Ishikawa (cell line): ENCODE results near the gene STRN.

Source experiments
- CEBPB ChIP-seq: IDR thresholded peaks from 2 replicates; pipeline ENCODE4 v1.6.1; 2012
- CREB1 ChIP-seq: IDR thresholded peaks from 2 replicates; pipeline ENCODE4 v1.6.1; 2012; ENCODE audit warnings: low read depth
- EGR1 ChIP-seq: IDR thresholded peaks from 2 replicates; pipeline ENCODE4 v1.6.1; 2012
- EP300 ChIP-seq: IDR thresholded peaks from 2 replicates; pipeline ENCODE4 v1.6.1; 2012; ENCODE audit warnings: borderline replicate concordance
- FOXM1 ChIP-seq: IDR thresholded peaks from 2 replicates; pipeline ENCODE4 v1.6.1; 2012; ENCODE audit warnings: low read depth, borderline replicate concordance
- MAX ChIP-seq: IDR thresholded peaks from 2 replicates; pipeline ENCODE4 v1.6.1; 2012
- NFIC ChIP-seq: IDR thresholded peaks from 2 replicates; pipeline ENCODE4 v1.6.1; 2012
- RAD21 ChIP-seq: IDR thresholded peaks from 2 replicates; pipeline ENCODE4 v1.6.1; 2012; ENCODE audit warnings: low read depth
- TAF1 ChIP-seq: IDR thresholded peaks from 2 replicates; pipeline ENCODE4 v1.6.1; 2012; ENCODE audit warnings: low read depth, mild to moderate bottlenecking
- TCF12 ChIP-seq: IDR thresholded peaks from 2 replicates; pipeline ENCODE4 v1.6.1; 2012; ENCODE audit warnings: low read depth
- TEAD4 ChIP-seq: IDR thresholded peaks from 2 replicates; pipeline ENCODE4 v1.6.1; 2012
- USF1 ChIP-seq: IDR thresholded peaks from 2 replicates; pipeline ENCODE4 v1.6.1; 2012
- YY1 ChIP-seq: IDR thresholded peaks from 2 replicates; pipeline ENCODE4 v1.6.1; 2012; ENCODE audit warnings: low read depth
- ZBTB7A ChIP-seq: IDR thresholded peaks from 2 replicates; pipeline ENCODE4 v1.6.1; 2012; ENCODE audit warnings: low read depth
- TF ChIP-seq, protein P1 (sequence below): IDR thresholded peaks from 2 replicates; pipeline ENCODE4 v1.6.1; 2012; ENCODE audit warnings: low read depth, mild to moderate bottlenecking

The STRN gene, protein sequence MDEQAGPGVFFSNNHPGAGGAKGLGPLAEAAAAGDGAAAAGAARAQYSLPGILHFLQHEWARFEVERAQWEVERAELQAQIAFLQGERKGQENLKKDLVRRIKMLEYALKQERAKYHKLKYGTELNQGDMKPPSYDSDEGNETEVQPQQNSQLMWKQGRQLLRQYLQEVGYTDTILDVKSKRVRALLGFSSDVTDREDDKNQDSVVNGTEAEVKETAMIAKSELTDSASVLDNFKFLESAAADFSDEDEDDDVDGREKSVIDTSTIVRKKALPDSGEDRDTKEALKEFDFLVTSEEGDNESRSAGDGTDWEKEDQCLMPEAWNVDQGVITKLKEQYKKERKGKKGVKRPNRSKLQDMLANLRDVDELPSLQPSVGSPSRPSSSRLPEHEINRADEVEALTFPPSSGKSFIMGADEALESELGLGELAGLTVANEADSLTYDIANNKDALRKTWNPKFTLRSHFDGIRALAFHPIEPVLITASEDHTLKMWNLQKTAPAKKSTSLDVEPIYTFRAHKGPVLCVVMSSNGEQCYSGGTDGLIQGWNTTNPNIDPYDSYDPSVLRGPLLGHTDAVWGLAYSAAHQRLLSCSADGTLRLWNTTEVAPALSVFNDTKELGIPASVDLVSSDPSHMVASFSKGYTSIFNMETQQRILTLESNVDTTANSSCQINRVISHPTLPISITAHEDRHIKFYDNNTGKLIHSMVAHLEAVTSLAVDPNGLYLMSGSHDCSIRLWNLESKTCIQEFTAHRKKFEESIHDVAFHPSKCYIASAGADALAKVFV

DNA sequence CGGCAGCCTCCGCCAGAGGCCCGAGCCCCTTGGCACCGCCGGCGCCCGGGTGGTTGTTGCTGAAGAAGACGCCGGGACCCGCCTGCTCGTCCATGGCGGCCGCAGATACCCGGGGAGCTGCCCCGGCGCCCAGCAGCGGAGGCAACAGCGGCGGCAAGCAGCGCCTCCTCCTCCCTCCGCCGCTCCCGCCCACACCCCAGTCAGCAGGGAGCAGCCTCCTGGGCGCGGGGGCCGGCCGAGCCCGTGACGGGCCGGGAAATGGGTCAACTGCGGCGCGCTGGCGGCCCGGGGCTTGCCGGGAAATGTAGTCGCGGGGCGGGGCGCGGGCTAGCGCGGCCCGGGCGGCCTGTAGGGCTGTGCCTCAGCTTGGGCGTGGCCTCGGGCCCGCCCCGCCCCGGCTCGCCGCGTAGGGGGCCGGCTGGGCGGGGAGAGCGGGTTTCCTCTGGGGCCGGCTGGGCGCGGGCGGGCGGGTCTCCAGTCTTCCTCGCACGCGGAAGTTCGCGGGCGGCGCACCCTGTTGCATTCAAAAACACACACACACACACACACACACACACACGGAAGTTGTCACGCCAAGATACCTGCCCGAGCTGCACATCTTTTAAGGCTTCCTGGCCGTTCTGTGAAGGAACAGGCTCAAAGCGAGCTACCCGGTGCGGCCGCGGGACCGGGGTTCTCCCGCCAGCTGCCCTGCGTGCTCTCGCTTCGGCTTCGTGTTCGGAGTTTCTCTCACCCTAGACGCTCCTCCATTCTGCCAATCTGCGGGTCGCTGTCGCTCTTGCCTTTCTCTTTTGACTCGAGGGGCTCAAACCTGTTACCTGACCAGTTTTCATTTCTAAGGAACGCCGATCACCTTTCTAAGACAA, at the start of gene STRN:
Gene STRN, minus strand, starts transcription at position 167 of the 866 bp plus-strand sequence. Its CDS starts 73 bp downstream, at position 94.
- TF ChIP-seq EGR1 (peak; percentile 91), YY1 (peak; percentile 19; the same call in 1 of the 2 replicates), TAF1 (no peak; the same call in 1 of the 2 replicates), EP300 (no peak), FOXM1 (peak; percentile 9; the same call in 1 of the 2 replicates), MAX (peak; percentile 86), TEAD4 (no peak; the same call in 1 of the 2 replicates), USF1 (no peak; the same call in 1 of the 2 replicates), CEBPB (no peak), CREB1 (peak; percentile 37; the same call in 1 of the 2 replicates), TCF12 (peak; percentile 54; the same call in 1 of the 2 replicates), ZBTB7A (no peak)
- TF ChIP-seq, protein P1, sequence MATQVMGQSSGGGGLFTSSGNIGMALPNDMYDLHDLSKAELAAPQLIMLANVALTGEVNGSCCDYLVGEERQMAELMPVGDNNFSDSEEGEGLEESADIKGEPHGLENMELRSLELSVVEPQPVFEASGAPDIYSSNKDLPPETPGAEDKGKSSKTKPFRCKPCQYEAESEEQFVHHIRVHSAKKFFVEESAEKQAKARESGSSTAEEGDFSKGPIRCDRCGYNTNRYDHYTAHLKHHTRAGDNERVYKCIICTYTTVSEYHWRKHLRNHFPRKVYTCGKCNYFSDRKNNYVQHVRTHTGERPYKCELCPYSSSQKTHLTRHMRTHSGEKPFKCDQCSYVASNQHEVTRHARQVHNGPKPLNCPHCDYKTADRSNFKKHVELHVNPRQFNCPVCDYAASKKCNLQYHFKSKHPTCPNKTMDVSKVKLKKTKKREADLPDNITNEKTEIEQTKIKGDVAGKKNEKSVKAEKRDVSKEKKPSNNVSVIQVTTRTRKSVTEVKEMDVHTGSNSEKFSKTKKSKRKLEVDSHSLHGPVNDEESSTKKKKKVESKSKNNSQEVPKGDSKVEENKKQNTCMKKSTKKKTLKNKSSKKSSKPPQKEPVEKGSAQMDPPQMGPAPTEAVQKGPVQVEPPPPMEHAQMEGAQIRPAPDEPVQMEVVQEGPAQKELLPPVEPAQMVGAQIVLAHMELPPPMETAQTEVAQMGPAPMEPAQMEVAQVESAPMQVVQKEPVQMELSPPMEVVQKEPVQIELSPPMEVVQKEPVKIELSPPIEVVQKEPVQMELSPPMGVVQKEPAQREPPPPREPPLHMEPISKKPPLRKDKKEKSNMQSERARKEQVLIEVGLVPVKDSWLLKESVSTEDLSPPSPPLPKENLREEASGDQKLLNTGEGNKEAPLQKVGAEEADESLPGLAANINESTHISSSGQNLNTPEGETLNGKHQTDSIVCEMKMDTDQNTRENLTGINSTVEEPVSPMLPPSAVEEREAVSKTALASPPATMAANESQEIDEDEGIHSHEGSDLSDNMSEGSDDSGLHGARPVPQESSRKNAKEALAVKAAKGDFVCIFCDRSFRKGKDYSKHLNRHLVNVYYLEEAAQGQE: no peak

GRCh38 chr2:37013315-37013641, 46.9 kb upstream of the STRN start:
- TF ChIP-seq USF1 (no peak), TCF12 (no peak), CEBPB (no peak), ZBTB7A (no peak), TAF1 (no peak), EP300 (no peak), TEAD4 (no peak)

DNA sequence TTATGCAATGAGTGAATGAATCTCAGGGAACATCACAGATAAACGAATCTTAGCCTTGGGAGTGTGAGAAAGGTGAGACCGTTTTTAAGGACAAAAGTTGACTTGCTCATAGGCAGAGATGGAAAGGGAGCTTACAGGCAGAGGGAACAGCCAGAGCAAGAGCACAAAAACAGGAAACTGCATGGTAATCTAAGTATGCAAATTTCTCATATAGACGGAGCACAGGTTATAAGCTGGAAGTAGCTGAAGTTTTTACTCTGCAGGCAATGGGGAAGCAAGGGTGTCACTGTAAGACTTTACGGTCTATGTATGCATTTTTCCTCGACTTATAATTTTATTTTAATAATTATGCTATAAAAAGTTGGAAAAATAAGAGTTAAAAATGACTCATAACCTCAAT, 44.8 kb upstream of the STRN start:
- TF ChIP-seq CEBPB (no peak), NFIC (no peak), TAF1 (no peak), TEAD4 (no peak), FOXM1 (no peak), YY1 (no peak), TCF12 (no peak), EP300 (no peak), RAD21 (no peak), CREB1 (no peak), ZBTB7A (no peak), MAX (no peak), EGR1 (no peak), USF1 (no peak)
- TF ChIP-seq, protein P1: no peak

DNA sequence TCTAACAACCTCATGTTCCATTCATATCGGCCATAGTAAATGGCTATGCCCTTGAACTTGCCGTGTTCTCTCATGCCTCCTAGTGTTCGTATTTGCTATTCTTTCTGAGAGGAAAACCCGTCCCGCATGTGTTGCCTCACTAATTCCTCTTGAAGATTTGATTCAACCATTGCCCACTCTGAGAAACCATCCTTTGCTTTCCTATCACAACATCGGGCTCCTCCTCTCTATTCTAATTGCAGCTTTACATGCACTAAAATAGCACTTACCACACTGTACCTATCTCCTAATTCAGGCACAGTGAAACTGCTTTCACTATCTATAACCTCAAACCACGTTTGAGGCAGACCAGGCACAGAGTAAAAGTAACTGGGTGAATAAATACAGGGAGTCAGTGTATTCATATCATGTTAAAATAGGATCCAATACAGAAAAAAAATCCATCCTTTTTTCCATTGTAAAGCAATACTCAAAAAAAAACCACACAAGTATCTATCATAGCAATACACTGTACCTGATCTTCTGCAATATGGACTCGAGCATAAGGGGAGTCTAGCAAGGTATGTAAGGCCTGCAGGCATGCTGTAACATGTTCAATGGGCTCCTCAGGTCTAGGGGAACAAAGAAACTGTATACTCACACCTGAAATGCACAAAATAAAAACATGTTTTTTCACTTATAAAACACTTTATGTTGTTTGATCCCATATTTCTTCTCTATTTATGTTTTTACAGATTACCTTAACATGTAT, 39.0 kb upstream of the STRN start:
- TF ChIP-seq RAD21 (peak; percentile 35), NFIC (no peak)
